ENCODE data around the gene TXNDC12.
"Not testable (repeated sequence)": the region's sequence is repeated elsewhere in the genome, so short reads cannot be mapped to it uniquely, and the experiment has no call there.

Gene TXNDC12

GRCh38 chr1:52057255-52057654 is 2.3 kb upstream of the TXNDC12 start:
- peak in 1 of 2 donors; percentile 12 for DNase-seq (ENCODE audit: low read depth in 2 of 2)
- peak overlapping the region; percentile 76 to 81 for H3K4me3 ChIP-seq (replicated peaks in 1 of 2; ENCODE audit: low read depth in 2 of 2, low read length in 2 of 2)
- no peak for TF ChIP-seq CTCF (IDR thresholded peaks at IDR 0.05; ENCODE audit: low read depth, low read length)

GRCh38 chr1:52056937-52057231 is 1.9 kb upstream of the TXNDC12 start:
- peak; percentile 77 to 82 for DNase-seq (ENCODE audit: low read depth in 2 of 2)
- H3K4me3 ChIP-seq (replicated peaks in 1 of 2; ENCODE audit: low read depth in 2 of 2, low read length in 2 of 2): peak overlapping the region; percentile 76 to 81
- TF ChIP-seq CTCF (IDR thresholded peaks at IDR 0.05; ENCODE audit: low read depth, low read length): no peak

GRCh38 chr1:52056163-52056936 is 1.4 kb upstream of the TXNDC12 start, which contains the start of gene BTF3L4:
Gene BTF3L4, plus strand, starts transcription at chr1:52056295. Its CDS starts 3,553 bp downstream, at chr1:52059848.
- TF ChIP-seq CTCF (IDR thresholded peaks at IDR 0.05; ENCODE audit: low read depth, low read length): no peak
- peak; percentile 94 for DNase-seq (ENCODE audit: low read depth in 2 of 2)

GRCh38 chr1:52055866-52056162 is 823 bp upstream of the TXNDC12 start:
- H3K4me3 ChIP-seq (replicated peaks in 1 of 2; ENCODE audit: low read depth in 2 of 2, low read length in 2 of 2): peak overlapping the region; percentile 76 to 81
- no peak for DNase-seq (ENCODE audit: low read depth in 2 of 2)
- no peak for TF ChIP-seq CTCF (IDR thresholded peaks at IDR 0.05; ENCODE audit: low read depth, low read length)

More at GRCh38 chr1:52056163-52056936, 1.4 kb upstream of the TXNDC12 start, which contains the start of gene BTF3L4:
- H3K4me3 ChIP-seq (replicated peaks in 1 of 2; ENCODE audit: low read depth in 2 of 2, low read length in 2 of 2): peak within 1 kb of the TSS; percentile 76 to 81

GRCh38 chr1:52054496-52055065 is 410 bp downstream of the TXNDC12 start:
- no peak for DNase-seq (ENCODE audit: low read depth in 2 of 2)
- H3K4me3 ChIP-seq (replicated peaks in 1 of 2; ENCODE audit: low read depth in 2 of 2, low read length in 2 of 2): peak overlapping the region; percentile 76 to 81
- no peak for TF ChIP-seq CTCF (IDR thresholded peaks at IDR 0.05; ENCODE audit: low read depth, low read length)

- H3K4me3 ChIP-seq (replicated peaks in 1 of 2; ENCODE audit: low read depth in 2 of 2, low read length in 2 of 2): peak overlapping the region in 1 of 2 donors; percentile 76
- no peak for DNase-seq (ENCODE audit: low read depth in 2 of 2)
- no peak for TF ChIP-seq CTCF (IDR thresholded peaks at IDR 0.05; ENCODE audit: low read depth, low read length)
Measured at GRCh38 chr1:52053862-52054261, 1.1 kb downstream of the TXNDC12 start.

- H3K4me3 ChIP-seq (replicated peaks in 1 of 2; ENCODE audit: low read depth in 2 of 2, low read length in 2 of 2); DNase-seq (ENCODE audit: low read depth in 2 of 2): not testable (repeated sequence)
Measured at GRCh38 chr1:52049337-52049736, 5.7 kb downstream of the TXNDC12 start.

- H3K4me3 ChIP-seq (replicated peaks in 1 of 2; ENCODE audit: low read depth in 2 of 2, low read length in 2 of 2); DNase-seq (ENCODE audit: low read depth in 2 of 2): not testable (repeated sequence)
Measured at GRCh38 chr1:52045666-52046195, 9.3 kb downstream of the TXNDC12 start.

All from cardiac fibroblast (primary cell).